Esophagus muscularis mucosa (tissue), 3 donors: ENCODE measurements around the gene NR1H2.

Experiments
- CTCF ChIP-seq, 3 experiments: fragments of 200-600 bp in 2 of 3; fragments of 450-650 bp in 1 of 3; sonication (generic) in 2 of 3; IDR thresholded peaks; one replicate each; pipeline ENCODE4 v1.5.1; 2017 to 2019; ENCODE audit warnings: antibody characterized with exemption in 3 of 3, mild to moderate bottlenecking in 2 of 3, moderate library complexity in 1 of 3
- POLR2A ChIP-seq: fragments of 450-650 bp; IDR thresholded peaks from one replicate; pipeline ENCODE4 v1.6.1; 2017; ENCODE audit warnings: antibody characterized with exemption, moderate library complexity, mild to moderate bottlenecking, low read depth
- POLR2AphosphoS5 ChIP-seq, 2 donors: sonication (generic); formaldehyde crosslinking; IDR thresholded peaks; one replicate each; pipeline ENCODE4 v1.6.1; 2017; ENCODE audit warnings: antibody characterized with exemption in 2 of 2

DNA sequence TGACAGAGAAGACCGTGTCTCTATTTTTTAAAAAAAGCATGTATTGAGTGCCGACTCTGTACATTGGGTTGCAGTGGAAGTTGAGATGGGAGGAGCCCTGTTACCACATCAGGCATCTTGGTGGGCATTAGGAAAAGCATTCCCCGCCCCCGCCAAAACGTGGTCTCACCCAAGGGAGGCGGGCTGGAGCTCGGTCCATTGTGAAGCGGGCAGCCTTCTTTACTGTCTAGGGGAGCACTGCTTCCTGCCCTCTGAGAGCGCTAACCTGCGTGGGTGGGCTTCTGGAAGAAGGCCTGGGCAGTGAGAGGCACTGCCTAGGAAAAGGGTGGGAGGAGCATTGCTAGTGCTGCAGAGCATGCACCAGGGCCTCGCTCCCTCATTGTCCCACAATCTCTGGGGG lies 3.9 kb downstream of the NR1H2 start:
- no peak for TF ChIP-seq CTCF (IDR thresholded peaks at IDR 0.05)
- no peak for TF ChIP-seq POLR2A
- TF ChIP-seq POLR2AphosphoS5 (IDR thresholded peaks at IDR 0.05) = no peak
